Stimulated activated CD8-positive, alpha-beta memory T cell treated with anti-CD3 and anti-CD28 coated beads, Interleukin-15, amount 100 ng/mL, for 24 hours (primary cell): Measurements from ENCODE around the gene PTPN21.
"Not testable (repeated sequence)": the region's sequence is repeated elsewhere in the genome, so short reads cannot be mapped to it uniquely, and the experiment has no call there.

ENCODE experiments used
- DNase-seq: peaks from one replicate; pipeline ENCODE4 v3.0.0-alpha.2; 2020; ENCODE audit warnings: low read depth

PTPN21 gene

DNA sequence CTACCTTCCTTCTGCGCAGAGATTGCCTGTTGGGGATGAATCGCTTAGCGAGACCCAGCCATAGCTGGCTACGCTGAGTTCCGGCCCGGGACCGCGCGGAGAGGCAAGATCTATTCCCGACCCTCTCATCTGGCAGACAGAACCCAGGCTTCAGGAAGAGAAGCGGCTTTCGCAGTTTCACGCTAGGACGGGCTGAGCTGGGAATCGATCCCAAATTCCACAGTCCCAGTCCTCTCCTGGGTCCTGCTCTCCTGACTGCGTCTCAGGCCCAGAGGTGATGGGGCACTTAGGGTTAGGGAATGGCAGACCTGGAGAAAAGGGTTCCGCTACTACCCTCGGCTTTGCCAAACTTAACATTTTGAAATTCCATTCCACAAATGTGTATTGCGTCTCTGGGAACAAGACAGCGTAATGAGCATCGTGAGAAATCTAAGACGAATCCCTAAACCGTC lies 2.8 kb downstream of the PTPN21 start:
- DNase-seq, result no peak

DNA sequence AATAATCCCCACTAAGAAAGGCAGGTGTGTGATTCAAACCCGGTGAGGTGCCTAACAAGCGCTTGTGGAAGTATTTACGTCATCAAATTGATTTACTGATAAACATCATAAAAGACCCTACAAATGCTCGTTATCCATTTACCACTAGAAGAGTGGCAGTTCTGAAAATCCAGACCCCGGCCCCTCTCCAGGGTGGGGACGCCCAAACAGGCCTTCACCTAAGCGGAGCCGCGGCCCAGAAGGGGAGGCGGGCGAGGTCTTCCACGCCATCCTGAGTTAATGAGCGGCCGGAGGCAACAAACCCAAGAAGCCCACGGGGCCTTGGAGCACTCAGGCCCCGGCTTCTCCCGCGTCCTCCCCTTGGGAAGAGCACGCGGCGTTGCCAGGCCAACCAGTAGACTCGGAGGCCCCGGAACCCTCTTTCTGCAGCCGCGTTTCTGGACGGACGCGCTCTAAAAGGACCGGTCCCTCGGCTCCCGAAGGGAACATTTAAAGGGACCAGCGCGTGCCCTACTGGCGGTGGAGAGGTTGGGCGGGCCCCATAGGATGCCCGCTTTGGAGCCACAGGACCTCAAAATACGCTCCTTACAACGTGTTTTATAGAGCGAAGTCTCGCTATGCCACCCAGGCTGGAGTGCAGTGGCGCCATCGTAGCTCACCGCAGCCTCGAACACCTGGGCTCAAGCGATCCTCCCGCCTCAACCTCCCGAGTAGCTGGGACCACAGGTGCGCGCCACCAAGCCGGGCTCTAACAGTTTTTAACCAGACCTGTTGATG lies 3.5 kb downstream of the PTPN21 start:
- peak; percentile 47 for DNase-seq

DNA sequence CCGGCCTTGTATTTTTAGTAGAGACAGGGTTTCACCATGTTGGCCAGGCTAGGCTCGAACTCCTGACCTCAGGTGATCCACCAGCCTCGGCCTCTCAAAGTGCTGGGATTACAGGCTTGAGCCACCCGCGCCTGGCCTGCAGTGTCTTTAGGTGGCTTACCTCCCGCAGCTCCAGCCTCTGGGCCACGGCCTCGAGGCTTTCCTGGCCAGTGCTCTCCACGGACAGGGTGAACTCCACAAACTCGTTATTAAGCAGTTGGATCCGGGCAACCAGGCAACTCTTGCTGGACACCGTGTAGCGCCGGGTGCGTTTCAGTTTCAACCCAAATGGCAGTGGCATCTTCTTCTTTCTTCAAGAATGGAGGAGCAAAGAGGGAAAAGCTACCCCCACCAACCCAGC lies 4.7 kb downstream of the PTPN21 start:
- DNase-seq, result no peak

DNA sequence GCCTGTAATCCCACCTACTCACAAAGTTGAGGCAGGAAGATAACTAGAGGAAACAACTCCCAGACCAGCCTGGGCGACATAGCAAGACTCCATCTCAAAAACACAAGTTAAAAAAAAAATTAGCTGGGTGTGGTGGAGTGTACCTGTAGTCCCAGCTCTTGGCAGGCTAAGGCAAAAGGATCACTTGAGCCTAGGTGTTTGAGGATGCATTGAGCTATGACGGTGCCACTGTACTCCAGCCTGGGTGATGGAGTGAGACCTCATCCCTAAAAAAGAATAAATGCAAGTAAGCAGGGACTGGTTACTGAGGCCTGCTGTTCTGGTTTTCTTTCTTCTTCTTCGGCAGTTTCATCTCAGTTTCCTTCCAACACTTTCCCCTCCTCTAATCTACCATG lies 7.4 kb downstream of the PTPN21 start:
- no peak for DNase-seq

DNA sequence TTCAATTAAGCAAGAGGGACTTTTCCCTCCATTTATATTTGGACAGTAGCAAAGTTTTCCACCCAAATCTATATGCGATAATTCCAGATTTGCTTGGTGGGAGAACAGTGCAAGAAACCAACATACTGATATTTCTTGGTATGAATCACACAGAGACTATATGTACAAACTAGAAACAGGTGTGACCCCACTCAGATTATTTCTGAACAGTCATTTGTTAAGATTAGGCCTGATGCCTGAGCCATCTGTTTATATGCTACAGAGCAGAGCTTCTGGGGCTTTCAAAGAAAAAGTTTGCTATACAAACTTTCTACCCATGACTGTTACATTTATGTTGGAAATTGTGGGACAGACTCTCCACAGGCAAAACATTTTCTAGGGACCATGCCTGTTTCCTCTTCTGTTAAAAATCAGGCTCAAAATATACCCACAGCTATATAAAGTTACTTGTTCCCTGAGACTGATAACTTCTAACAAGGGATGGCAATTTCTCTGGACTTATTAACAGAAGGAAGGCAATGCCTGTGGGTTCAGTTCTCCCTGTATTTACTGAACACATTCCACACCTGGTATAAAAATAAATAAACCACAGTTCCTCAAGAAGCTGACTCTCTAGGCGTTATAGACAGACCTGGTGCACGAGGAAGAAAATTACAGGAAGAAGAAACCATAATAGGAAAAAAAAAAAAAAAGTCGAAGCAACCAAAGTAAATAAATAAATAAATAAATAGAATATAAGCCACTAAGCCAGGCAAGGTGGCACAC lies 8.0 kb downstream of the PTPN21 start:
- DNase-seq, result no peak

DNA sequence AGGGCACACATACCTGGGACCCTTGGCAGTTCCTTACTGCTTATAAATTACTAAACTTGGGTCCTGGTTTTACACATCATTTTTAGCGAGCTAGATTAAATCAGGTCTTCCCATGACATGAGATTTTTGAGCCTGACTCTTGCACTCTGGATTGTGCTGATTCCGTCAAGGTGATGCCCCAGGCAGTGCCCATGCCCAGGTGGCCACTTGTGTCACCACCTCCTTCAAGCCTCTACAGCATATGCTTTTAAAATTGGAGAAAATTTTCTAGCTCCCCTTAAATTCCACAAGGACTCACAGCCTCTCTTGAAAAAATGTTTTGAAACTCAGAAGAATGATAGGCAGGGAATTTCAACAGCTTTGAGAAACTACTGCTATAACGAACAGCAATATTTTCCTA lies 9.6 kb downstream of the PTPN21 start:
- no peak for DNase-seq

DNA sequence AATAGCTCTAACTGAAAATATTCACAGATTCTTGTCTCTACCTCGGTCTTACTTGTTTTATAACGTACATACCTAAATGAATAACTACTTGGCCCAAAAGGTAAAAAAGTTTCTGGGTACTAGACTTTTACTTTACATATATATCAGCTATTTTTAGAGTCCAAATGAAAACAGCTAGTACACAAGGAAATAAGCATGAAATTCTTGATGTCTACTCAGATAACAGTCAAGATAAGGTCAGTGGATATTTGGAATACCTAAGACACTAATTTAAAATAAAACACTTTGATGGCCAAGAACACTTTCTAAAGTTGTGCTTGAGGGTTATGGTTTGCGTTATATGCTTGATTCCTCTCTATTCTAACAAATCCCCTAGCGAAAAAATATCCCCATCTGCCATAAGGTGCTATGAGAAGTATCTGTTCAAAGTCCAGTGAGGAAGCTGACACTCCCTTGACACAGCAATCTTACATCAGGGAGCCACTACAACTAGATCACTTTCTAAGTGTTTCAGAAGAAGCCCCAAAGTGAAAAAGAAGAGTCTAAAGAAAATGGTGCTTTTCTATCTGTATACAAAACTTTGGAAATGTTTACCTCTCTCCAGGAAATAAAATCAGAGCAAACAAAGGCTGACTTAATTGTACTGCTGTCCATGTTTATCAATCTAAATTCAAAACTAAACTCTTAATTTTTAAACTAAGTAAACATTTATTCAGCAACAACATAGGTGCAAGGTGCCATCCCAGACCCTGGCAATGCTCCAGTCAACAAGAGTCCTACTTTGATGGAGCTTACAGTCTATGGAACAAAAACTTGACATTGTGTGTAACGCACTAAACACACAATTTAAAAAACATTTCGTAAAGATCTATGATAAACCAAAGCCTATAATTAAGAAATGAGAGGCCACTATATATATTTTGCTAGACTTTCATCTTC lies 11.7 kb downstream of the PTPN21 start:
- DNase-seq, result no peak

DNA sequence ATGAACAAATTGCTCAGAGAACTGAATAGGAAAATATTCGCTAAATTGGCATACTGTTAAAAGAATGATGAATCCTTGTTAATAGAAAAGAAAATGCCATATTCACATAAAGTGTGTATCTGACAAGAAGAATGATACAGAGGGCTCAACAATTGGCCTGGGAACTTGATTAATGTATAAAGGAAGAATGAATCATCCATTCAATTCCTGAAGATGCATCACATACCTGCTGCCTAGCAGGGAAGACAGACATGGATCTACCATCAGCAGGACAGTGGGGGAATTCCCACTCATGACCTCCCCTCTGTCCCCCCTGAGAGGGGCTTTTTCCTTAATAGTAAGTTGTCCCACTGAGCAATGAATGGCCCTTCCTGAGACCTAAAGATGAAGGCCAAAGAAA lies 13.5 kb downstream of the PTPN21 start:
- no peak for DNase-seq

DNA sequence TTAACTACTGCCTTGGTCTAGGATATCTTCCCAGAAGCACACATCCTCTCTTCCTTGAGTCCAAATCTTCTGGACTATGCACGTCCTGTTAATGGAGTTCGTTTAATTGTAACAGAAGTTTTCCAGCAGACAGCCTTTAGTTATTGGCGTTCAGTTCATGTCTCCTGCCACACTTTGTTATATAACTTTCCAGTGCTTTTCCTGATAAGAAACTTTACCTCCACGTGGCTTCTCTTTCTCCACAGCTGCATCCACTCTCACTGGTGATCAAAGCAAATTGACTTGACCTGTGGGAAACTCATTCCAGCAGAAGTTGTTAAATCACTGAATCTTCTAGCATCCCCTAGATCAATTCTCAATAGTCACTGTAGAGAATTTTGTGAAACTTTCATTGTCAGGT lies 19.0 kb downstream of the PTPN21 start:
- DNase-seq, result no peak

DNA sequence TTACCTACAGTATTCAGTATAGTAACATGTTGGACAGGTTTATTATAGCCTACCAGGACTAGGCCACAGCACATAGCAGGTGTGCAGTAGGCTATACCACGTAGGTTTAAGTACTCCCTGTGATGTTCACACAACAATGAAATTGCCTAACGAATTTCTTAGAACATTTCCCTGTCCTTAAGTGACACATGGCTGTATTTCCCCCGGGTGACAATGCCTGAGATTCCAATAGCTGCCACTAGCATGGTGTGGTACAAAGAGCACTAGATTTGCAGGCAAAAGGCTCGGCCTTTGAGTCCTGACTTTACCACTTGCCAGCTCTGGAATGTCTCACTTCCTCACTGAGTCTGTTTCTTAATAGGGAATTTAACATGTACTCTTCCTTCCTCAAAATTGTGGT lies 19.7 kb downstream of the PTPN21 start:
- no peak for DNase-seq

DNA sequence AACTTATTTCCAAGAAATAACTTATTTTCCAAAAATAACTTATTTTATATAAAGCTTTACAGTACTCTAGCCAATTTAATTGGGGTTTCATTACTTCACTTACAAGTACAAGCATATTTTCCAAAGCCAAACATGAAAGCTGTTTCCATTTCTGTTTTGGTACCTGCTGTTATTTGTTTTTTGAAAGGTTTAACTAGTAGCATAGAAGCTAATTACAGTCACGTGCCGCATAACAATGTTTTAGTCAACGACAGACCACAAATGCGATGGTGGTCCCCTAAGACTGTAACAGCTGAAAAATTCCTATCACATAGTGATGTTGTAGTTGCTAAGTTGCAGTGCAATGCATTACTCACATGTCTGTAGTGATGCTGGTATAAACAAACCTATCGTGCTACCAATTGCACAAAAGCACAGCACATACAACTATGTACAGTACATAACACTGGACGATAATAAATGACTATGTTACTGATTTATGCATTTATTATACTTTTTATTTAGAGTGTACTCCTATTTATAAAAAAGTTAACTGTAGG lies 21.7 kb downstream of the PTPN21 start:
- DNase-seq, result no peak

DNA sequence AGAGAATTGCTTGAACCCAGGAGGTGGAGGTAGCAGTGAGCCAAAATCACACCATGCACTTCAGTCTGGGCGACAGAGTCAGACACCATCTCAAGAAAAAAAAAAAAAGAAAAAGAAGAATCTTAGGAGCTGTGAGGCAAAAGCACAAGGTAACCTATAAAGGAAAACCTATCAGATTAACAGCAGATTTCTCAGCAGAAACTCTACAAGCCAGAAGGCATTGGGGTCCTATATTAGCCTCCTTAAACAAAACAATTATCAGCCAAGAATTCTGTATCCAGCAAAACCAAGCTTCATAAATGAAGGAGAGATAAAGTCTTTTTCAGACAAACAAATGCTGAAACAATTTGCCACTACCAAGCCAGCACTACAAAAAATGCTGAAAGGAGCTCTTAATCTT lies 24.9 kb downstream of the PTPN21 start:
- not testable (repeated sequence) for DNase-seq

DNA sequence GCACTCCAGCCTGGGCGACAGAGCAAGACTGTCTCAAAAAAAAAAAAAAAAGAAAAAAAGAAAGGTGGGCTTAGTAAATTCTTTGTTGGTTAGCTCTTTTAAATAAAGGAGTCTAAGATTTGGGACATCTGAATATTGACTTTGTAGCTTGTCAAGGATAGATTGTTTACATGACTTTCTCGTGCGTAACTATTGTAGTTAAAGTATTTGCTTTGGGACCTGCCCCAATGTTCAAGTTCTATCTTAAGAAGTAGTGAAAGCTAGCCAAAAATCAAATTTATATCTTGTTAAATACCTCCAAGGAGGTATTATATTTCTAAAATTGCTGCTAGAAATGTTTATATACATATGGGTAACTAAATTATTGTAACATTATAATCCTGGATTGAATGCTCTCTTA lies 32.4 kb downstream of the PTPN21 start:
- no peak for DNase-seq

DNA sequence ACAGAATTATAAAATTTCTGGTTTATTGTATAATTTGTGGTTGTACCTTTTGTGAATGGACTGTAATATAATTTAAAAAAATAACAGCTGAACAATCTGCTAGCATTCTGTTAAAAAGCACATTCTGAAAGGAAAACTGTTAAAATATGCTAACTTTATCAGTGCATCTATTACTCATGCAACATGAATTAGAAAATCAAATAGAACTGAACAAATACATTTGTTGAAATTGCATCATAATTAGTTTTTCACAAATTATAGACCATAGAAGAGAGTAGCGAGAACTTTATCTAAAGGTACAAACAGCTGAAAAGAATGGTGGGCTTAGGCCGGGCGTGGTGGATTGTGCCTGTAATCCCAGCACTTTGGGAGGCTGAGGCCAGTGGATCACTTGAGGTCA lies 33.0 kb downstream of the PTPN21 start:
- no peak for DNase-seq

DNA sequence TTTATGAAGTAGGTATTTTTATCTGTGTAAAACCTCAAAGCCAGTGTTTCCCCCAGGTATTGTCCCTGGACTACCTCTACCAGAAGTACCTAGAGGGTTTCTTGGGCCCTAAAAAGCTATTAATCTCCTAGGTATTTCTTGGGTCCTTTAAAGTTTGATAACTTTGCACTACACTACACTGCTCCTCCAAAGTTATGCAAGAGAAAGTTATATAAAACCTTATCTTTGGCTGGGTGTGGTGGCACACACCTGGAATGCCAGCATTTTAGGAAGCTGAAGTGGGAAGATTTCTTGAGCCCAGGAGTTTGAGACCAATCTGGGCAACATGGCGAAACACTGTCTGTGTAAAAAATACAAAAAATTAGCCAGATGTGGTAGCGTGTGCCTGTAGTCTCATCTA lies 34.9 kb downstream of the PTPN21 start:
- no peak for DNase-seq

DNA sequence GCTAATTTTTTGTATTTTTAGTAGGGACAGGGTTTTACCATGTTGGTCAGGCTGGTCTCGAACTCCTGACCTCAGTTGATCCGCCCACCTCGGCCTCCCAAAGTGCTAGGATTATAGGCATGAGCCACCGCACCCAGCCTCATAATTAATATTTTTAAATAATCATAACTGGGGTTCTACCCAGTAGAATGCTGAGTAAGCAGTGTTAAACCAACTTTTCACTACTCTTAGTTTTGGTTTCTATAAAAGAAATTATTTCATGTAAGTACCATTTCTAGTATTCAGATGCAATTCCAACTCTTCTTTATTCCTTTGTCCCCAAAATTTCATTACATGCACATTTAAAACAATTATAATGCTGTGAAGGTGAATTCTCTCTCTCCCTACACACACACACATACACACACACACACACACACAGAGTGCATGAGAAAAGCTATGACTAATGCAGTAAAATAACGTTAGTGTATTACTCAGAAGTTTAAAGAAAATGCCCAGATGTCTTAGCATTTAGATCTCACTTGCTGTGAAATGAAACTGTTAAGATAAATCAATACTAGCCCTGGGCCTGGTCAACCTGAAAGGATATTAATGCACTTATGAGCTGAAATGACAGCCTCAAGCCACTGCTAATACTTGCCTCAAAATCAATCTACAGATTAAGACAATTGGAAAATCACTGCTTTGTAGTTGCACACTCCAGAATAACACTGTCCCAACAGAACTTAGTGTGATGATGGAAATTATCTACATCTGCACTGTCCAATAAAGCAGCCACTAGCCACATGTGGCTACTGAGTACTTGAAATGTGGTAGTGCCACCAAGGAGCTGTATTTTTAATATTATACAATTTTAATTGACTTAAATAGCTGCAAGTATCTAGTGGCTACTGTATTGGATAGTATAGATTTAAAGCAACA lies 36.0 kb downstream of the PTPN21 start:
- DNase-seq, result no peak

DNA sequence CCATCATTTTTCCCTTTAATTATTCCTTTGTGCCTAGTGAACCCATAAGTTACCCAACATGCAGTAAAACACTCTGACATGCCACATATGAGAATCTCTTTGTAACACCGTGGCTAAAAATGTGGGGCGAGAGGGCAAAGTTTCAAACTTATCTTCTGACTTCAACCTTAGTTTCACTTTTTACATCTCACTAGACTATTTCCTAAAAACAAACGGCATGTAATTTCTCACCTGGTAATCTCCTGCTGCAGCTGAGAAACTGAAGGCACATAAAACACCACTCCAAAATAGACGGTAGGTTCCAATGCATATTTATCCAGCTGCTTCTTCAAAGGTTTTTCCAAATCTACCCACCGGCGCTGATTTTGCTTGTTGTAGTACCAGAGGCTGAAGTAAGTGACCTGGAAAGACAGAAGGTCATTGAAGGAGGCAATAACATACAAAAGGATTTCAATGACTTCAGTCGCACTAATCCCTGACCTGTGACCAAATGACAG lies 37.9 kb downstream of the PTPN21 start:
- DNase-seq, result no peak

DNA sequence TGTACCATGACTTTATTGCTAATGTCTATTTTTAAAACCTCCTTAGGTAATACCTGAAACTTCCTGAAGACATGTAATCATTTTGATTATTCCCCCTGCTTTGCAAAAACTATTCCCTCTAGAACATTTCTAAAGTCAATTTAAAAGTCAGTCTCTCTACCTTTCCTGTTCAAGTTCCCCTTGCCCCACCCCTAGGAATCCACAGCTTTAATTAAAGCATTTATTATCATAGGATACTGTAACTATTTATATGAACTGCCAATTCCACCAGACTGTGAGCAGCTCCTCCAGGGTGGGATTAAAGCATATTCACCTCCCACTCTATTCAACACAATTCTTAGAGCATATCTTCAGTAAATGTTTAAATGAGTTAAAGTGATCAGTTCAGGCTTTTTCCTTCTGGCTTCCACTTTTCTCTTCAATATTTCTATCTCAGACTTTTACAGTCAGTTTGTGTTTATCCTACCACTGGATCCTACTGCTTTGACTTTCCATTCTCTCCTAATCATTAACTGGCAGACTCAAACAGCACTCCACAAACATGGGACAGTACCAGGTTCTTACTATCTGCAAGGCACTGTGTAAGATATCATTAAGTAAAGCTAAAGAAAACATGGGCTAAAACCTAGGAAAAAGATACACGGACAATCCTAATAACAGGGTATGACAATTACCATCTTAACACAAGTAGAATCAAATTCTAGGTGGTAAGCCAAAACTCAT lies 39.1 kb downstream of the PTPN21 start:
- no peak for DNase-seq

DNA sequence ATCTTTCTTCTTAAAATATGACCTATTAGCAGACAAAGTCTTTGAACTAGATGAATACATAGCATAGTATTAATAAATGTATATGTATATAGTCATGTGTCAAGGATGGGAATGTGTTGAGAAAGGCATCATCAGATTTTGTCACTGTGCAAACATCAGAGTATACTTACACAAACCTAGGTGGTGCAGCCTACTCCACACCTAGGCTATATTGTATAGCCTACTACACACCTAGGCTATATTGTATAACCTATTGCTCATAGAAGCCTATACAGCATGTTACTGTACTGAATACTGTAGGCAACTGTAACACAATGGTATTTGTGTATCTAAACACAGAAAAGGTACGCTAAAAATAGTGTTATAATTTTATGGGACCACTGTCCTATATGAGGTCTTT lies 47.6 kb downstream of the PTPN21 start:
- DNase-seq, result no peak

DNA sequence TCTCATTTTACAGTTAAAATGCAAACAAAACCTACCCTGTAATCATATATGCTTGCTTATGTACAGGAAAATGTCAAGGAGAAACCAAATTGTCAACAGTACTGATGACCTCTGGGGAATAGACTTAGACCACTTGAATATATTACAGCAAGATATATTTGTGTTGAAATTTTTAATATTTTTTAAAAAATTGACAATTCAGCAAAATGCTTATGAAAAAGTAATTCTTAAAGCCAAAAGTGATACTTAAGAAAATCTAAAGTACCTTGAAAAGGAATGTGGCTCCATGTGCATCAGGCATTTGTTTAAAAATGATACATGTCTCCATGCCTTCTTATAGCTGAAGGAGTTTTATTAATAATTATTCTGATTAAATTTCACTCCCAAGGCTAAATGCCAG lies 49.2 kb downstream of the PTPN21 start:
- no peak for DNase-seq
